GM21381 (cell line): ENCODE measurements around the gene CST4.
"Not testable (repeated sequence)": the region's sequence is repeated elsewhere in the genome, so short reads cannot be mapped to it uniquely, and the experiment has no call there.

Source experiments
- ATAC-seq: cut with Tn5 transposase; IDR thresholded peaks from one replicate; pipeline ENCODE4 v1.9.1; 2021; ENCODE audit warnings: mild to moderate bottlenecking, moderate library complexity; ENCODE audit not compliant: unreplicated experiment

Gene CST4

DNA sequence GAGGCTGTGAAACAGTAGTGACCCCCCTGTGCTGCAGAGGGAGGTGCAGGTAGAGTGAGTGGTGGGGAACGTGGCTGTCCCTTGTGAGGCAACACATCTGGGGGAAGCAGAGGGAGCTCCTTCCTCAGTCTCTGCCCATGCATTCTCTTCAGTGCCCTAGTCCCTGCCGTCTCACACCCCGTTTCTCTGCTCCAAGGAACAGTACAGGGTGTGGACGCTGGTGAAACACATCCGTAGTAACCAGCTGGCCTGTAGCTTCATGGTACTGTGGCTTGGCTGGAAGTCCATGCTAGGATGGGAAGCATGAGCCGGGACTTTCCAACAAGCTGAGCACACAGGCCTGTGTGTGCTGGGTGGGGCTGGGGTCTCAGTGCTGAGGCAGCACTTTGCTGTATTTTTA lies 25.7 kb downstream of the CST4 start:
- ATAC-seq, result no peak

DNA sequence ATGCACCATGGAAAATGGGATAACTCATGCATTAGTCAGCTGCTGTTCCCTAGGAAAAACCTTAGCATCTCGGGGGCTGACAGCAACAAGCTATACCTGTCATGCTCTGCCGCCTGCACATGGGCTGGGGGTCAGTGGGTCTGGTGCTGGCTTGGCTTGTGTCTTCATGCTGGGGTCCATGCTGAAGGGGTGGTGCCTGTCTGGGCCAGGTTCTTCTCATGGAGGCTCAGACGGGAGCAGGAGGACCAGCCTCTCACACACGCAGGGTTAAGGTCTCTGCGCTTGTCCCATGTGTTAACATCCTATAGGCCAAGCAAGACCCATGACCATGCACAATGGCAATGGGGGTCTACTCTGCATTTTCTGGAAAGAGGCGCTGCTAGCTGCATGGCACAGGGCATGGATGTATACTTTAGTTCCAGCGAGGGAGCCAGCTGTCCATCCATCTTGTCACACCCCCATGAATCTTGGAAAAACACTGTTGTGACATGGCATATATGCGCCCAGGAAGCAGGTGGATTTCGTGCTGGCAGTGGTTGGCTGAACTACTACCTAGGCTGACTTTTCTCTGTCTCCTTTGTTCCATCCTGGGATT lies 26.5 kb downstream of the CST4 start:
- no peak for ATAC-seq

DNA sequence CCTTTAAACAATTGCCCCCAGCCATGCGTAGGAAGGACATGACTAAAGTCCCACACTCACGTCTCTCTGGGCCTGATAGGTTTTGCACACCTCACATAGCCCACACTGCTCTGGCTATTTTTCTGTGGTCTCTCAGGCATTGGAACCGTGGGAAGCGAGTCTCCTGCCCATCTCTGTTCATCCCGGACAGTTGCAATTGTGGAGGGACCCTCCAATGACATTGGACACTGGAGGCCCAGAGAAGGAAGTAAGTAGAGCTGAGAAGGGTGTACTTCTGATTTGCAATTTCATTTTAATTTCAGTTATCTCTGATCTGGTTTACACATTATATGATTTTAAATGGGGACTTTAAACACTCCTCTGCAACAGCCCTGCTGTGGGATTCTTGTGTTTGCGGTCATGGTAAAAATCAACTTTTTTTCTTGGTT lies 27.8 kb downstream of the CST4 start:
- ATAC-seq, result no peak

DNA sequence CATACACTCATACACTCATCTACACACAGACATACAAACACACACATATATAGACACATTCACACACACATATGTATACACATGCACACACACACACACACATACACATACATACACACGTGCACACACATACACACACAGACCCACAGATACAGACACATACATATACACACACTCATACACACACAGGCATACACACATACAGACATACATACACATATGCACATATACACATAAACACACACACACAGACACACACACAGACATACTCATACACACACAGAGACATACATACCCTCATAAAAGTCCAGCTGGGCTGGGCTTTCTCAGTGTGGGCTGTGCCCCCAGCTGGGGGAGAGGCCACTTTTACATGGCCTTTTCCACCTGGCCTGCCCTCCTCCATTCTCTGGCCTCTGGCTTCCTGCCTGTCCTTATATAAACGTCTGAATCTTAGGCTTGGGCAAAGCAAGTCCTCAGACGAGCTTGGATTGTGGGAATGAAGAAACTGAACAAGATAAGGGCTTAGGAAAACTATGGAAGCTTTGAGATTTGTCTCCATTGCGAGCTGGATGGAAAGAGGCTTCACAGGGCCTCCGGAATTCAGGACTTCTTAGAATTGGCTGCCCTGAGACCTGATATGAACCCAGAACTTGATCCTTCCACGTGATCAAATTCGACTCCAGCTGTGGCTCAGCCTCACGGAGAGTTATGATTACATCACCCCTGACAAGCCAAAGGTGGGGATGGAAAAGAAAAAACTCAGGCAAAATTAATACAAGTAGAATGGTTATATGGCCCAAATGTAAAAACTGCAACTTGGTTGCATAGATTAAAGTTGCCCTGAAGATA lies 28.6 kb downstream of the CST4 start:
- no peak for ATAC-seq

DNA sequence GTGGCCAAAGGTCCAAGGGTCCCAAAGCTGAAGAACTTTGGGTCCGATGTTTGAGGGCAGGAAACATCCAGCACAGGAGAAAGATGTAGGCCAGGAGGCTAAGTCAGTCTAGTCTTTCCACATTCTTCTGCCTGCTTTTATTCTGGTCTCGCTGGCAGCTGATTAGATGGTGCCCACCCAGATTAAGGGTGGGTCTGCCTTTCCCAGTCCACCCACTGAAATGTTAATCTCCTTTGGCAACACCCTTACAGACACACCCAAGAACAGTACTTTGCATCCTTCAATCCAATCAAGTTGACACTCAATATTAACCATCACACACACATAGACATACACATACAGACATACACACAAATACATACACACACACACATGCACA lies 29.2 kb downstream of the CST4 start:
- ATAC-seq, result not testable (repeated sequence)

DNA sequence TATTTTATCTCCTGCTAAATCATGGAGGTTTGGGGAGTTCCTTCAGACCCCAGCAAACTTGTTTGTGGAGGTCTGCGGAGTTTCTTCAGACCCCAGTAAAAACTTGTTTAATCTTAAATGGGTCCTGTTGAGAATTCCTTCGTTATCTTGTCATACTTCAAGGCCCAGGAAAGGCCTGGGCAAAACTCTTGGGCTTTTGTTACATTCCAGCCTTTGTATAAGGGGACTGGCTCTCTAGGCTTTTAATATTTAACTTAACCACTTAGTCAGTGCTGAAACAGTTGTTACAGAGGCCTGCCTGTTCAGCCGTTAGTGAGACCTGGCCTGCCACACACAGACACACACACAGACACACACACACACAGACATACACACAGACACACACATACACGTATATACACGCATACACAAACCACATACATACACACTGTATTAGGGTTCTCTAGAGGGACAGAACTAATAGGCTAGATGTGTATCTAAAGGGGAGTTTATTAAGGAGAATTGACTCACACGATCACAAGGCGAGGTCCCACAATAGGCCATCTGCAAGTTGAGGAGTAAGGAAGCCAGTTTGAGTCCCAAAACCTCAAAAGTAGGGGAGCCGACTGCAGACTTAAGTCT lies 29.7 kb downstream of the CST4 start:
- ATAC-seq, result no peak

DNA sequence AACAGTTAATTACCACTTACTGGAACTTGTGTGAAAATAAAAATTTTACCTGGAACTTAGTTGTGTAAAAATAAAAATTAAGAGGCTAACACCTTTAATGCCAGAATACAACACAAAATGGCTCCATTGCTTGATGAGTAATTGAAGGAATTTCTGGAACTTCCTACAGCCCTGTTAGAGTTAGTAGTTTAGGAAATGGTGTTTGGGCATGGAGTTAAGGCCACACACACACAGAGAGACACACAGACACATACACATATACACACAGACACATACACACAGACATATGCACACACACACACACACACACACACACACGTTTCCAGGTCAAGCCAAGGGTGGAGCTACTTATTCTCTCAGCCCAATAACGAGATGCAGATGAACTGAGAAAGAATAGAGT lies 30.5 kb downstream of the CST4 start:
- no peak for ATAC-seq

DNA sequence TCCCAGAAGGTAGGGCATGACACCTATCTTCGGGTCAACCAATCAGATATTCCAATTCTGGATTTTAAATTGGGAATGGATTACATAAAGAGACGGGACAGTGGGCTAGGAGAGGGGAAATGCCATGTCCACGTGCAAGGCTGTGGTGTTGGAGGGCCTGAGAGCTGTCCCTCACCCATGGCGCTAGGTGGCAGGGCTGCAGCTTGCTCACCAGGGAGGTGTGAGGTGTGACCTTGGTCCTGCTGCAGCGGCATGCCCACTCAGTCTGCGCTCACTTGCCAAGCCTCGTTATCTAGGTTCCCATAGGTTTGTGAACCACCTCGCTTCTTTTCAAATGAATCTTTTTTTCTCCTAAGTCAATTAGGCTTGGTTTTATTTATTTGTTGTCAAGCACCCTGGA lies 31.6 kb downstream of the CST4 start:
- ATAC-seq, result no peak

DNA sequence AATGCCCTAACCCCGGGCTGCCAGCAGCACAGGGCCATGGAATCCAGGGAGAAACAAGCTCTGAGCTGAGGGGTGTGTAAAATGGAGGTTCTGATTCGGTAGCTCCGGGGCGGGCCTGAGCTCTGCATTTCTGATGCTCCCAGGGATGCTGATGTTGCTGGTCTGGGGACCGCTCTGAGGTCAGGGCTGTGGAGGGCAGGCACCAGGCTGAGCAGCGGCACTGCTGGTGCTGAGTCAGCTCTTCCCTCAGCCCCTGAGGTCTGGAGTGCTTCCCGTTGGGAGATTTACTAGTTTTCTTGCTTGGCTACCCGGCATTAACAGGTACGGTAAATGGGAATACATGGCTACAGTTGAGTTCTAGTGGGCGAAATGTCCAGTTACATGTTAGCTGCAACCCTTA lies 32.5 kb downstream of the CST4 start:
- ATAC-seq, result no peak

DNA sequence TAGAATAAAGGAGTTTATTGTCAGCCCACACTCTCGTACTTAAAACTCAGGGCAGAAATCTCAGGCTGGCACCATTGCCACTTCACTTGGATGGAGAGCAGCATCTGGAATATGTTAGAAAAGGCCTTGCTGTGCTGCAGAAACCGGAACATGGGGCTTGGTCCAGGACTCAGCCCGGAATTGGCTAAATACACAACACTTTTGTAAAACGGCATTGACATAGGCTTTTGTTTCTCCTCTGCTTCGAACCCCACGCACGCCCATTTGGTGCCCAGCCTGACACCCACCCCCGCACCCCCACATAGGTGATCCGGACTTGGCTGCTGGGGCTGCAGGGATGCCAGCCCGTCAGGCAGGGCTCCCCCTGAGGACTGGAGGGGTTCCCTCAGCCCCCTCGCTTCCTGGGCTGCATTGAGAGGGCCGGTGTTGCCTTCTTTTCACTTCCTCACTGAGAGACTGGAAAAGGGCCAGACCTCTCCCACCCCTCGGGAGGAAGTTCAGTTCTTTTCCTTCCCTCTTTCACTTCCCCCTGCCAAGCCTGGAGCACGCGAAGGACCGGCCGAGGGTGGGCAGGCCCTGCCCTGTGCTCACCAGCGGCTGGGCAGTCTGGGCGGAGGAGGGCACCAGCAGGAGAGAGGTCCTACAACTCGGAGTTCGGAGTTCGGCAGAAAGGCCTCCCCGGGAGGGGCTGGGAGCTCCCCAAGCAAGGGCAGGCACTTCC lies 33.2 kb downstream of the CST4 start:
- no peak for ATAC-seq

DNA sequence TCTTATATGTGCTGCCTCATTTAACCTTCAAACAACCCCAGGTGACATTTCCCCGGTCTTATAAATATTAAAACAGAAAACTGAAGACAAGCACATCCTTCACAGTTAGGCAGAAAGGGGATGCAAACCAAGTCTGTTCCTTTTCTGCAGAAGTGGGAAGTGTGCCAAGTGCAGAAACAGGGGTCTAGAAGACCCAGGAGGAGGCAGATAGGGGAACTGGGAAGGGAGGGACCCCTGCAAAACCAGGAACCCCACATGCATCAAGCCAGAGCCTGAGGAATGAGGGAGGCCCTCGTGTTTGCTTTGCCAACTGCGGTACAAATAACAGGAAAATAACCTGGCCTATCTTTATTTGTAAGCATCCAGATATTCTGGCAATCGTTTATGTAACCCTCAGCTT lies 34.1 kb downstream of the CST4 start:
- no peak for ATAC-seq

DNA sequence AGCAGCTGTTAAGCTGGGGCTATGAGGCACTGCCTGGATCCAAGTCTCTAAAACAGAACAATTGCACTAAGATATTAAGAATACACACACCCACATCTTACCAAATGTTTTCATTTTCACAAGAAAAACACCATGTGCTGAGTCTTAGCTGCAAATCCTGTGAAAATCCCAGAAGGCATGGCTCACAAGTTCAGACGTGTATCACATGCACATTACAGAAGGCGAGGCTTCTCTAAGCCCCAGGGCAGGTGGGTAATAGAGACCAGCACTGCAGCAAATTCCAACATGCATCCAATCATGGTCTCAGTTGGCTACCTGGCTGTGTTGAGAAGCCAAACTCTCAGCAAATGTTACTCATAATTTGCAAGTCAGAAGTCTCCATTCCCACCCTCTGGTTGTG lies 34.8 kb downstream of the CST4 start:
- ATAC-seq, result no peak

DNA sequence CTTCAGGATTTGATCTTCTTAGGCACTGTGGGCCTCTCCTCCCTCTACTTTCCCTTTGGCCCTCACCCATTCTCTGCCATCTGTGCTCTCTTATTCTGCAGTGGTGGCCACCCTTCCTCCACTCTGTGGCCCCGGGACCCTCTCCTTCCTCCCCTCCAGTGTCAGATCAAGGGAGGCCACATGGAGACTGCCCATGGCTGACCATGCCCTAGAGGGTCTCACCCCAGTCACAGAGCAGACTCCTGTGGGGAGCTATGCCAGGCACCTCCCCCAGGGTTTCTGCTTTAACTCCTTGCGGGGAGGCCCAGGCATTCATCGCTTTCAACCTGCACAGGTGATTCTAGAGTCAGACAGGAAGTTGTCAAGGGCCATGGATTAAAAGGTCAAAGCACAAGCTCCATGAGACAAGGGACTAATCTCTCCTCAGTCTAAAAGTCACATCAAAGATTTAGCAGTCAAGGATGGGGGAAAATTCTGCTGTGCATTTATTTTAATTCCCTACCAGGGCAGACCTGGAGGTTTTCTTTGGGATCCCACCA lies 35.4 kb downstream of the CST4 start:
- no peak for ATAC-seq

DNA sequence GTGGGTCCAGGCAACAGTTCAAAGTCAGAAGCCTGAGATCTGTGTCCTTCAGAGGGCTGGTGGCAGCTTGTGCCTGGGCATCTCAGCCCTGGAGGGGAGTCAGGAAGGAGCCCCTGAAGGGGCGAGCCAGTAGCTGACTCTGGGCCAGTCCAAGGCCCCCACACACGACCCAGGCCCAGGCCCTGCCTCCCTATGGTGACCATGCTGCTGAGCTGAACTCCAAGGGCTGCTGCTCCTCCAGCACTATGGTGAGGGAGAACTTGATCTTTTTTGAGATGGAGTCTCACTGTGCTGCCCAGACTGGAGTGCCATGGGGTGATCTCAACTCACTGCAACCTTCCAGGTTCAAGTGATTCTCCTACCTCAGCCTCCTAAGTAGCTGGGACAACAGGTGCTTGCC lies 35.9 kb downstream of the CST4 start:
- ATAC-seq, result no peak

DNA sequence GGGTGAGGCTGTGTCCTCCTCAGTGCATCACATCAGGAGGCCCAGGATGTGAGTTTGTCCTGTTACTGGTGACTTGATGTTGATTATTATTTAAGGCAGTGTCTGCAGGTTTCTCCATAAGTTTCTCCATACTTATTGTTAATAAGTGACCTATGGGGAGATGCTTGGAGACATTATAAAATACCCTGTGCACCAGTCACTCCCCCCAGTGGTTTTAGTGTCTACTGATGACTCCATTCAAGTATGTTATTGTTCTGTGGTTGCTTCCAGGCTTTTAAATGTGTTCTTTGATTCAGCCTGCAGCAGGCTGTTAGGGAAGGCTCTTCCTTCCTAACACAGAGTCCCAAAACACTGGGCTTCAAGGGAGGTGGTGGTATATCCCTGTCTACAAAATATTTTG lies 36.5 kb downstream of the CST4 start:
- no peak for ATAC-seq

DNA sequence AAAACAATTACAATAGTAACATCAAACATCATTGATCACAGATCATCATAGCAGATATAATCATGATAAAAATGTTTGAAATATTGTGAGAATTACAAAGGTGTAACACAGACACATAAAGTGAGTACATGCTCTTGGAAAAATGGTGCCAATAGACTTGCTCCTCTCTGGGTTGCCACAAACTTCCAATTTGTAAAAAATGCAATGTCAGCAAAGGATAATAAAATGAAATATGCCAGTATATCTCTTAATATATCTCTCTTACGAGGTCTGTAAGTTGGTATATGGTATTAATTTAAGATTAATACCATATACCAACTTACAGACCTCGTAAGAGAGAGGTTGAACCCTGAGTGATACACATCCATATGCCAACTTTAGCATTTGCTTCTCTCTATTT lies 37.7 kb downstream of the CST4 start:
- no peak for ATAC-seq

DNA sequence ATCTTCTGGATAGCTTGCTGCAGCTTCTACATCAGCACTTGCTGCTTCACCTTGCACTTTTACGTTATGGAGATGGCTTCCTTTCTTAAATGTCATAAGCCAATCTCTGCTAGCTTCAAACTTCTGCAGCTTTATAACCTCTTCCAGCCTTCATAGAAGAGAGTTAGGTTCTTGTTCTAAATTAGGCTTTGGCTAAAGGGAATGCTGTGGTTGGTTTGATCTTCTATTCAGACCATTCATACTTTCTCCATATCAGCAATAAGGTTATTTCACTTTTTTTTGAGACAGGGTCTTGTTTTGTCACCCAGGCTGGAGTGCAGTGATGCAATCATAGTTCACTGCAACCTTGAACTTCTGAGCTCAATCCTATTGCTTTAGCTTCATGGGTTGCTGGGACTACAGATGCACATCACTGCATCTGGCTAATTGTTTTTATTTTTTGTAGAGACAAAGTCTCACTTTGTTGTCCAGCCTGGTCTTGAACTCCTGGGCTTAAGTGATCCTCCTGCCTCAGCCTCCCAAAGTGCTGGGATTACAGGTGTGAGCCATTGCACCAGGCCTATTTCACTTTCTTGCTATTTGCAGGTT lies 38.9 kb downstream of the CST4 start:
- no peak for ATAC-seq

DNA sequence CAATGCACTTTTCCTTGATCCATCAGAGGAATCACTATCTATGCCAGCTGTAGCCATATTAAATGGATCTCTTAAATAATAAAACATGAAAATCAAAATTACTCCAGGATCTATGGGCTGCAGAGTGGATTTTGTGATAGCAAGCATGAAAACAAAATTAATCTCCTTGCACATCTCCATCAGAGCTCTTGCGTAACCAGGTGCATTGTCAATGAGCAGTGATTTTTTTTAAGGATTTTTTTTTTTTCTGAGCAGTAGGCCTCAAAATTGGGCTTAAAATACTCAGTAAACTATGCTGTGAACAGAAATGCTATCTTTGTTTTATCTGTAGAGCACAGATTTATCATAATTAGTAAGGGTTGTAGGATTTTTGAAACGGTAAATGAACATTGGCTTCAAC lies 39.6 kb downstream of the CST4 start:
- no peak for ATAC-seq

DNA sequence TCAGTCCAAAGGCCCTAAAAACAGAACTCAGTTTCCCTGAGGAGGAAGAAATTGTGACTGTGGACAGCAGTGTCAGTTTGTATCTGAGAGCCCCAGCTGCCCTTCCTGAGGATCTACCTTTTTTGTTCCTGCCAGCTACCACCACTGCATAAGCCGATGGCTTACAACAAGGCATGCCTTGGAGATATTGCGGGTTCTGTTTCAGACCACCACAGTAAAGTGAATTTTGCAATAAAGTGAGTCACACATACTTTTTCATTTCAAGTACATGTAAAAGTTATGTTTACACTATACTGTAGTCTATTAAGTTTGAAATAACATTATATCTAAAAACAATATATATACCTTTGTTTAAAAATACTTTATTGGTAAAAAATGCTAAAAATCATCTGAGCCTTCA lies 41.5 kb downstream of the CST4 start:
- no peak for ATAC-seq

DNA sequence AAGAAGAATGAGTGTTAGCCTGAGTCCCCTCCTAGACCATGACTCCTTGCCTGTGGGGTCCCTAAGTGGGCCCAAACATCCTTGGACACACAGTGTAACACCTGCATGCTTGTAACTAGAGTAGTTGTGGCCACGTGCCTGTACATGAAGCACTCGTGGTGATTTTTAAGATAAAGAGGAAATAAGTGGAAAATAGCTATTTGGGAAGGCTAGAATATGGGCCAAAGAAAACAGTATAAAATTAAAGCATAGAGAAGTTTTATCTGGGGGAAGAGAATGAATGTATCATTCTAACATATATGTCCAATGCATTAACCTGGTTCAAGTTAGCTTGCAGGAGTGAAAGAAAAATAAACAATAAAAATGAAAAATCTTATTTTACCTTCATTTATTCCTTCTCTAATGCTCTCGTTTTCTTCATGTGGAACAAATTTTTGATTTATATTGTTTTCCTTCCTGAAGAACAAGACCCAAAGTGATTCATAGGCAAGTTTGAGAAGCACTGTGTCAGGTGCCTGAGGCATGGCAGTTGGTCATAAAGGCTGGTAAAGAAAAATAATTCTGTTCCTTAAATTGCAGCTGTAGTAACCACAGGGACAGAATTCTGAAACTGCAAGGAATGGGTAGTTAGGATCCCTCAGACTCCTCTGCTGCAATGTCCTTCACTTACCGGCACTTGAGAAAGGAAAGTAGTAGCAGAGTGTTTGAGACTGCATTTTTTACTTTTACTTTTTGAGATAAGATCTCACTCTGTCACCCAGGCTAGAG lies 42.5 kb downstream of the CST4 start:
- ATAC-seq, result no peak
